Measurements from ENCODE around the gene MUC4.

The MUC4 gene

DNA sequence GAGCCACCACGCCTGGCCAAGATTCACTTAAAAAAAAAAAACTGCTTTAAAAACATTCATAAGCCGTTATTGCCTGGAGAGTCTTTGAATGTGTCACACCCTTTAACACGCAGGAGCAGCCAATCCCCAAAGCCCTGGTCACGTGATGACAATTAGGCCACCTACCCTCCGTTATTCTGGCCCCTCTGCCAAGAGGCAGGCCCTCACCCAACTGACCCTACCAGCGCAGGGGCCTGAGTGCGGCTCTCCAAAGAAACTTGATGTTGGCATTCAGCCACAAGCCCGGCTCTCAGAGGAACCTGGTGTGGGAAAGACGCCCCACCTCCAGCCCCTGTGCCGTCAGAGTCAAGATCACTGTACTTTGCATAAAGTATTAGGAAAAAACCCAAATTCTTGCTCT is 11.6 kb upstream of the MUC4 start:
- no peaks in the 10 kb centered on the region for H3K4me1 Mint-ChIP-seq
- H3K9me3 Mint-ChIP-seq, result no peaks in the 10 kb centered on the region
- no peaks in the 10 kb centered on the region for H3K36me3 Mint-ChIP-seq (ENCODE audit: low read depth)
- peaks cover 15% of the 10 kb centered on the region for H3K27me3 Mint-ChIP-seq (ENCODE audit: low read depth)
- H3K27ac Mint-ChIP-seq, result no peak overlapping the region
- TF ChIP-seq, protein P1, sequence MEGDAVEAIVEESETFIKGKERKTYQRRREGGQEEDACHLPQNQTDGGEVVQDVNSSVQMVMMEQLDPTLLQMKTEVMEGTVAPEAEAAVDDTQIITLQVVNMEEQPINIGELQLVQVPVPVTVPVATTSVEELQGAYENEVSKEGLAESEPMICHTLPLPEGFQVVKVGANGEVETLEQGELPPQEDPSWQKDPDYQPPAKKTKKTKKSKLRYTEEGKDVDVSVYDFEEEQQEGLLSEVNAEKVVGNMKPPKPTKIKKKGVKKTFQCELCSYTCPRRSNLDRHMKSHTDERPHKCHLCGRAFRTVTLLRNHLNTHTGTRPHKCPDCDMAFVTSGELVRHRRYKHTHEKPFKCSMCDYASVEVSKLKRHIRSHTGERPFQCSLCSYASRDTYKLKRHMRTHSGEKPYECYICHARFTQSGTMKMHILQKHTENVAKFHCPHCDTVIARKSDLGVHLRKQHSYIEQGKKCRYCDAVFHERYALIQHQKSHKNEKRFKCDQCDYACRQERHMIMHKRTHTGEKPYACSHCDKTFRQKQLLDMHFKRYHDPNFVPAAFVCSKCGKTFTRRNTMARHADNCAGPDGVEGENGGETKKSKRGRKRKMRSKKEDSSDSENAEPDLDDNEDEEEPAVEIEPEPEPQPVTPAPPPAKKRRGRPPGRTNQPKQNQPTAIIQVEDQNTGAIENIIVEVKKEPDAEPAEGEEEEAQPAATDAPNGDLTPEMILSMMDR (IDR thresholded peaks at IDR 0.05; ENCODE audit: unreplicated experiment in 3 of 3), result no peak
- no peak overlapping the region for H3K4me3 Mint-ChIP-seq

DNA sequence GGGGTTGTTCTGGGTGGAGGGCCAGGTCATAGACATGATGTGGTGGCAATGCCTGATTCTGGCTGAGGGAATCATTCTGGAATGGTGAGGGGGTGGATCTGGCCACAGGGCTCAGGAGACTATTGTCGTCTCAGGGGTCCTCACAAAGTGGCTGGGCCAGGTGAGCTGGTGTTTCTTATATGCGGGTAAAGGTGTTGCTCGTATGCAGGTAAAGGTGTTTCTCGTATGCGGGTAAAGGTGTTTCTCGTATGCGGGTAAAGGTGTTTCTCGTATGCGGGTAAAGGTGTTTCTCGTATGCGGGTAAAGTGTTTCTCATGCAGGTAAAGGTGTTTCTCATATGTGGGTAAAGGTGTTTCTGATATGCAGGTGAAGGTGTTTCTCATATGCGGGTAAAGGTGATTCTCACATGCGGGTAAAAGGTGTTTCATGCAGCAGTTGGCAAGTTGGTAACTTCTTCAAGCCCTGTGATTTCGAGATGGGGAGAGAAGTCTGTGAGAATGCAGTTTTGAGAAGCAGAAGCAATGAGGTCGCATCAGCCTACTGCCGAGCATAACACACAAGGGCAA is 10.5 kb upstream of the MUC4 start:
- H3K27ac Mint-ChIP-seq, result no peak overlapping the region
- H3K9me3 Mint-ChIP-seq, result no peaks in the 10 kb centered on the region
- no peak overlapping the region for H3K4me3 Mint-ChIP-seq
- no peaks in the 10 kb centered on the region for H3K4me1 Mint-ChIP-seq
- TF ChIP-seq, protein P1 (IDR thresholded peaks at IDR 0.05; ENCODE audit: unreplicated experiment in 3 of 3), result no peak
- peaks cover 15% of the 10 kb centered on the region for H3K27me3 Mint-ChIP-seq (ENCODE audit: low read depth)
- no peaks in the 10 kb centered on the region for H3K36me3 Mint-ChIP-seq (ENCODE audit: low read depth)

DNA sequence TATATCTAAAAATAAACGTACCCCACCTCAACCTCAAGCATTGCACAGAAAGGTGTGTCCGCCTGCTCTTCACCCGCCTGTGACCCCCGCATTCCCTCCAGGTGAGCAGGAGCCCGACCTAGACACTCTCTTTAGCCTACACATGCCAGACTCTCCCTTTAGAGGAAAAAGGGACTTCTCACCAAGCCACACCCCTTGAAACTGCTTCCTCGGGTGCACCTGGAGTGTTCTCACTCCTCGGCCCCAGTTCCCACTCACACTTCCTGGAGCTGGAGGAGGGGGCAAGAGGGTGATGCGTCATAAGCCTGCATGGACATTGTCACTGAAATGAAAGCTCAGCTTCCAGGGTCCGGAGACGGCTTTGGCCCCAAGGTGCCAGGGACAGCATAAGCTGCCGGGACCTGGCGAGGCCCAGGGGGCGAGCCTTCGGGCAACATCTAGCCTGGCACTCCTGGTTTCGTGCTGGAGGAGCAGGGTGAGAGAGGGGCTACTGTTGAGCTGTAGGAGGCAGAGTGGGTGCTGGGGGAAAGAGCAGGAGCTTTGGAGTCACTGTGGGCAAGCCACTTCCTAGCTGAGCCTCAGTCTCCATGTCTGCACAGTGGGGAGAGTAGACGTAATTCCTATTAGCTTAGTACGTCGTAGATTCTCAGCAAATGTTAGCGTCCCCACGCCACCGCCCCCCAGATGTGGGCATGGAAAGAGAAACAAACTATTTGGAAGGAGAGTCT is 9.8 kb upstream of the MUC4 start:
- TF ChIP-seq, protein P1 (IDR thresholded peaks at IDR 0.05; ENCODE audit: unreplicated experiment in 3 of 3), result no peak
- Mint-ChIP-seq H3K4me1 (no peaks in the 10 kb centered on the region), H3K4me3 (no peak overlapping the region), H3K27ac (no peak overlapping the region), H3K9me3 (no peaks in the 10 kb centered on the region), H3K27me3 (ENCODE audit: low read depth) (peaks cover 15% of the 10 kb centered on the region), H3K36me3 (ENCODE audit: low read depth) (no peaks in the 10 kb centered on the region)

DNA sequence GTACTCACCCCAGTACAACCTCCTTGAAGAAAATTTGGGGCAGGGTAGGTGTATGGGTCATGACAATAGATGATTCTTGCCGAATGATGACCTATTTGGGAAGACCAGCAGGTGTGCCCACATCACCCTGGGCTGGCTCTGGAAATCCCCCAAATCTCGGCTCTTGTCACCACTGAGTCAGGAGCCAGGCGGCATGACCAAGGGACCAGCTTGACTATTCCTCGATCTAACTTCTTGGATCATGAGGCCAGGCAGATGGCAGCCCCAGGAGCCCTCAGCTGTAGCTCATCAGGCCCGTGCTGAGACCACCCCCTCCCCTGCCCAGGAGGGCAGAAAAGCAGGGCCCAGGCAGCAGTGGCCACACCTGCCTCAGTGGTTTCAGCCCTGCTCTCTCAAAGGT is 9.2 kb upstream of the MUC4 start:
- no peak overlapping the region for H3K4me3 Mint-ChIP-seq
- H3K27ac Mint-ChIP-seq, result no peak overlapping the region
- H3K4me1 Mint-ChIP-seq, result no peaks in the 10 kb centered on the region
- no peaks in the 10 kb centered on the region for H3K9me3 Mint-ChIP-seq
- no peaks in the 10 kb centered on the region for H3K36me3 Mint-ChIP-seq (ENCODE audit: low read depth)
- peaks cover 15% of the 10 kb centered on the region for H3K27me3 Mint-ChIP-seq (ENCODE audit: low read depth)
- TF ChIP-seq, protein P1 (IDR thresholded peaks at IDR 0.05; ENCODE audit: unreplicated experiment in 3 of 3), result no peak

DNA sequence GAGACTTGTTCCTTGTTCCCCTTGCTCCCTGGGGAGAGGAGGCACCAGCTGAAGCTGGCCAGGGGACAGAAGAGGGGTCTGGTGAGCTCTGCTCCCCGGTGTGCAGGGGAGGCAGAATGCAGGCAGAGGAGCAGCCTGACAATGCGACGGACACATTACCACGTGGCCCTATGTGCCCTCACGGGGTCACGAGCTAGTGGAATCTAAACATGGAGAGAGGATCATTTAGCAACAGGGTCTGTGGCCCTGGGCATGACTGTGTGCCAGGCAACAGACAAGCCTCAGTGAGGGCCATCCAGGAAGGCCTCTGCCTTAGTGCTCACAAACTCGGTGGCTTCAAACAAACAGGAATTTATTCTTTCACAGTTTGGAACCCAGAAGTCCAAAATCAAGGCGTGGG is 8.5 kb upstream of the MUC4 start:
- TF ChIP-seq, protein P1 (IDR thresholded peaks at IDR 0.05; ENCODE audit: unreplicated experiment in 3 of 3), result no peak
- Mint-ChIP-seq H3K4me1 (no peaks in the 10 kb centered on the region), H3K36me3 (ENCODE audit: low read depth) (no peaks in the 10 kb centered on the region), H3K9me3 (no peaks in the 10 kb centered on the region), H3K27me3 (ENCODE audit: low read depth) (peaks cover 15% of the 10 kb centered on the region), H3K27ac (no peak overlapping the region), H3K4me3 (no peak overlapping the region)

DNA sequence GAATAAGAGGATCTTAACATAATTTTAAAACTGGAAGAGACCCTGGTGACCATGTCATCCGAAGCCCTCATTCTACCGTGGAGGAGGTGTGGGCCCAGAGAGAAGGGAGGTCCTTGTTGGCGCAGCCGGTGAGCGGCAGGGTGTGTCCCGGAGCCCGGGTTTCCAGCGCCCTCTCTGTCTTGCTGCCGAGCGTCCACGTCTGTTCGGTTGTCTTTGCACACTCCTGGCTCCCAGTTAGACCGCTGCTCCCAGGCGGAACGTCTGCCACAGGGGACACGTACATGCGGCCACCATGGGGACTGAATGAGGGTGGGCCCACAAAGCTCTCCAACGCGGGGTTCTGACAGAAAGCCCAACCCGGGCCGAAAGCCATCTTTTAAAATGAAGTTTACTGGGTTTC is 6.6 kb upstream of the MUC4 start:
- TF ChIP-seq, protein P1 (IDR thresholded peaks at IDR 0.05; ENCODE audit: unreplicated experiment in 3 of 3), result no peak
- H3K27ac Mint-ChIP-seq, result no peak overlapping the region

More for the DNA sequence above, 6.6 kb upstream of the MUC4 start:
- H3K27me3 Mint-ChIP-seq (ENCODE audit: low read depth), result peaks cover 28% of the 10 kb centered on the region
- H3K4me1 Mint-ChIP-seq, result no peaks in the 10 kb centered on the region
- no peaks in the 10 kb centered on the region for H3K9me3 Mint-ChIP-seq
- H3K4me3 Mint-ChIP-seq, result no peak overlapping the region
- H3K36me3 Mint-ChIP-seq (ENCODE audit: low read depth), result no peaks in the 10 kb centered on the region
